ENCODE data around the gene ANKRD60. TPM values are rescaled to one million over a fixed set of nuclear protein-coding genes. Genes with fewer than 3 reads are reported as not detected.

The ANKRD60 gene
- polyA plus RNA-seq, 3 donors, result not detected

GRCh38 chr20:58202044-58202443 lies 26.4 kb downstream of the ANKRD60 start:
- no peak overlapping the region for H3K27ac ChIP-seq (ENCODE audit: low read depth, low read length)

- H3K27ac ChIP-seq (ENCODE audit: low read depth, low read length), result no peak overlapping the region
- WGBS, 3 donors, result 69 to 91% (median 86%) methylated on average over 9 of the region's 9 CpGs
Observed at GRCh38 chr20:58201616-58202015, 26.8 kb downstream of the ANKRD60 start.

GRCh38 chr20:58199469-58199868 lies 29.0 kb downstream of the ANKRD60 start:
- H3K27ac ChIP-seq (ENCODE audit: low read depth, low read length), result no peak overlapping the region
- WGBS, 3 donors, result 59 to 69% (median 67%) methylated on average over 4 of the region's 4 CpGs

- H3K27ac ChIP-seq (ENCODE audit: low read depth, low read length), result no peak overlapping the region
- 50 to 65% (median 60%) methylated on average over 9 of the region's 9 CpGs for WGBS, 3 donors
Observed at GRCh38 chr20:58198901-58199355, 29.5 kb downstream of the ANKRD60 start.

GRCh38 chr20:58198384-58198783 lies 30.1 kb downstream of the ANKRD60 start:
- H3K27ac ChIP-seq (ENCODE audit: low read depth, low read length), result no peak overlapping the region
- WGBS, 3 donors, result 67 to 76% (median 71%) methylated on average over 4 of the region's 4 CpGs

- 87 to 94% (median 92%) methylated on average over 8 of the region's 8 CpGs for WGBS, 3 donors
- H3K27ac ChIP-seq (ENCODE audit: low read depth, low read length), result no peak overlapping the region
Observed at GRCh38 chr20:58197185-58197469, 31.3 kb downstream of the ANKRD60 start.

GRCh38 chr20:58196402-58197184 lies 31.9 kb downstream of the ANKRD60 start:
- no peak overlapping the region for H3K27ac ChIP-seq (ENCODE audit: low read depth, low read length)
- 84 to 90% (median 88%) methylated on average over 24 of the region's 24 CpGs for WGBS, 3 donors

GRCh38 chr20:58195047-58195446 lies 33.4 kb downstream of the ANKRD60 start:
- 81 to 97% (median 92%) methylated on average over 6 of the region's 6 CpGs for WGBS, 3 donors

GRCh38 chr20:58194175-58194791 lies 34.2 kb downstream of the ANKRD60 start:
- no peak overlapping the region for H3K27ac ChIP-seq (ENCODE audit: low read depth, low read length)
- whole genome bisulfite sequencing, 3 donors, result 55 to 64% (median 60%) methylated on average over 7 of the region's 7 CpGs

More at GRCh38 chr20:58195047-58195446, 33.4 kb downstream of the ANKRD60 start:
- no peak overlapping the region for H3K27ac ChIP-seq (ENCODE audit: low read depth, low read length)

GRCh38 chr20:58192567-58192966 lies 35.9 kb downstream of the ANKRD60 start:
- H3K27ac ChIP-seq (ENCODE audit: low read depth, low read length), result no peak overlapping the region
- 45 to 51% (median 49%) methylated on average over 5 of the region's 5 CpGs for WGBS, 3 donors

- H3K27ac ChIP-seq (ENCODE audit: low read depth, low read length), result no peak overlapping the region
- 73 to 79% (median 76%) methylated on average over 10 of the region's 10 CpGs for WGBS, 3 donors
Observed at GRCh38 chr20:58192065-58192464, 36.4 kb downstream of the ANKRD60 start.

GRCh38 chr20:58188527-58188926 lies 39.9 kb downstream of the ANKRD60 start:
- 21 to 57% (median 34%) methylated on average over 2 of the region's 2 CpGs for WGBS, 3 donors
- no peak overlapping the region for H3K27ac ChIP-seq (ENCODE audit: low read depth, low read length)

GRCh38 chr20:58184984-58185383 lies 43.5 kb downstream of the ANKRD60 start:
- 73 to 93% (median 92%) methylated on average over 4 of the region's 4 CpGs for WGBS, 3 donors
- H3K27ac ChIP-seq (ENCODE audit: low read depth, low read length), result no peak overlapping the region

- H3K27ac ChIP-seq (ENCODE audit: low read depth, low read length), result no peak overlapping the region
- 84 to 94% (median 86%) methylated on average over 3 of the region's 3 CpGs for WGBS, 3 donors
Observed at GRCh38 chr20:58184063-58184462, 44.4 kb downstream of the ANKRD60 start.

- WGBS, 3 donors, result 75 to 92% (median 91%) methylated on average over 8 of the region's 8 CpGs
- no peak overlapping the region for H3K27ac ChIP-seq (ENCODE audit: low read depth, low read length)
Observed at GRCh38 chr20:58182521-58183140, 45.8 kb downstream of the ANKRD60 start.

GRCh38 chr20:58179432-58180099 lies 48.9 kb downstream of the ANKRD60 start:
- no peak overlapping the region for H3K27ac ChIP-seq (ENCODE audit: low read depth, low read length)
- WGBS, 3 donors, result 1 to 2% (median 1%) methylated on average over 43 to 46 of the region's 46 CpGs

GRCh38 chr20:58179083-58179431 lies 49.4 kb downstream of the ANKRD60 start:
- H3K27ac ChIP-seq (ENCODE audit: low read depth, low read length), result no peak overlapping the region
- WGBS, 3 donors, result 42 to 47% (median 45%) methylated on average over 9 of the region's 9 CpGs

GRCh38 chr20:58177799-58178198 lies 50.7 kb downstream of the ANKRD60 start:
- WGBS, 3 donors, result 79 to 91% (median 88%) methylated on average over 10 of the region's 10 CpGs
- no peak overlapping the region for H3K27ac ChIP-seq (ENCODE audit: low read depth, low read length)

GRCh38 chr20:58175836-58176235 lies 52.6 kb downstream of the ANKRD60 start:
- 88 to 95% (median 95%) methylated on average over 5 of the region's 5 CpGs for WGBS, 3 donors
- no peak overlapping the region for H3K27ac ChIP-seq (ENCODE audit: low read depth, low read length)

Data from adipose tissue (tissue), 3 donors.